Mammary epithelial cell (primary cell): ENCODE measurements around the gene ADI1.

Experiments
- CTCF ChIP-seq, 2 donors: IDR thresholded peaks in 1 of 2; conservative IDR thresholded peaks in 1 of 2; 2 replicates each; pipeline ENCODE4 v1.5.1; 2011 to 2012; ENCODE audit warnings: inconsistent platforms in 2 of 2, low read length in 2 of 2, mild to moderate bottlenecking in 2 of 2, control low read depth in 1 of 2, low read depth in 1 of 2; ENCODE audit not compliant: insufficient read depth in 1 of 2; ENCODE audit errors: extremely low read depth in 1 of 2
- EZH2 ChIP-seq: IDR thresholded peaks from 2 replicates; pipeline ENCODE4 v1.6.1; 2012; ENCODE audit warnings: low read length, inconsistent platforms, borderline replicate concordance

GRCh38 chr2:3533836-3534235 lies 14.5 kb upstream of the ADI1 start:
- TF ChIP-seq CTCF (conservative IDR thresholded peaks at IDR 0.05 in 1 of 2, IDR thresholded peaks at IDR 0.05 in 1 of 2; ENCODE audit: extremely low read depth in 1 of 2, insufficient read depth in 1 of 2, low read depth in 1 of 2, low read length in 2 of 2), result no peak
- TF ChIP-seq EZH2, result no peak
